ENCODE data around the gene BTBD9. TPM values are rescaled to one million over a fixed set of nuclear protein-coding genes. Genes with fewer than 3 reads are reported as not detected.

The BTBD9 gene
- total and polyA plus RNA-seq, 9 of the 15 experiments (the other 6 are each of a cell fraction or from before 2014, with no cell fraction given), result 0.08 to 1.6 (median 0.58) TPM

GRCh38 chr6:38282911-38283310 is 356.8 kb downstream of the BTBD9 start:
- Histone ChIP-seq H3K9me1 (ENCODE audit: control insufficient read depth, insufficient read depth, low read length) (no peaks in the 10 kb centered on the region), H3K4me2 (ENCODE audit: insufficient read depth, low read length) (no peak overlapping the region), H3K27ac (ENCODE audit: extremely low read depth, low read depth, low read length) (no peak overlapping the region), H3K27me3 (ENCODE audit: control insufficient read depth in 2 of 2, insufficient read depth in 2 of 2, low read length in 2 of 2) (peaks cover 3 to 6% of the 10 kb centered on the region in 2 experiments; a peak in 3 of 5 replicates), H3K9me3 (replicated peaks; ENCODE audit: control insufficient read depth, insufficient read depth, low read depth, low read length) (no peaks in the 10 kb centered on the region), H2AFZ (ENCODE audit: low read depth, low read length) (no peak overlapping the region), H3K4me1 (replicated peaks in 1 of 2; ENCODE audit: control insufficient read depth in 2 of 2, insufficient read depth in 2 of 2, low read length in 2 of 2) (peaks cover 0 to 3% of the 10 kb centered on the region in 2 experiments; a peak in 1 of 5 replicates), H4K20me1 (replicated peaks; ENCODE audit: control insufficient read depth, insufficient read depth, low read length) (no peaks in the 10 kb centered on the region), H3K36me3 (ENCODE audit: control insufficient read depth, insufficient read depth, low read length) (no peaks in the 10 kb centered on the region), H3K79me2 (ENCODE audit: control insufficient read depth, insufficient read depth, low read length) (no peaks in the 10 kb centered on the region), H3K9ac (ENCODE audit: insufficient read depth in 1 of 2, low read depth in 2 of 2, low read length in 2 of 2) (no peak overlapping the region), H3K4me3 (no peak overlapping the region)
- FAIRE-seq (no peak), DNase-seq (ENCODE audit: extremely low read depth in 1 of 4, low spot score in 3 of 4) (no peak), ATAC-seq (no peak)
- no TSS peak for BruUV-seq (replicated peaks)
- intact Hi-C loops (cut with micrococcal nuclease) (no loop called here), in situ Hi-C loops (cut with MboI) (no loop called here)
- WGBS (ENCODE audit: insufficient coverage, low coverage, missing lambda C conversion rate), result 3% methylated on average over 3 of the region's 3 CpGs
- TF ChIP-seq MEF2D (tag; conservative IDR thresholded peaks at IDR 0.05; ENCODE audit: low read depth) (no peak), CBFA2T2 (conservative IDR thresholded peaks at IDR 0.05) (no peak)
- ChIA-PET CTCF (ENCODE audit: low intra/inter-chr PET ratio) (no interaction called here), POLR2A (no interaction called here)

- CTCF ChIA-PET (ENCODE audit: low intra/inter-chr PET ratio), result no interaction called here
- no peak for DNase-seq (ENCODE audit: extremely low read depth in 1 of 4, low spot score in 3 of 4)
- FAIRE-seq, result no peak
- TF ChIP-seq HNRNPLL (IDR thresholded peaks at IDR 0.05; ENCODE audit: low read depth, low read length, poor library complexity, severe bottlenecking), result no peak
- no peak for TF ChIP-seq RNF2 (IDR thresholded peaks at IDR 0.05)
- no peak for TF ChIP-seq ELK1 (CRISPR knock-in tag; IDR thresholded peaks at IDR 0.05)
- TF ChIP-seq KLF10 (CRISPR knock-in tag; IDR thresholded peaks at IDR 0.05), result no peak
- TF ChIP-seq ZNF347 (CRISPR knock-in tag; IDR thresholded peaks at IDR 0.05; ENCODE audit: low read depth), result no peak
- no peak for TF ChIP-seq HSF4 (CRISPR knock-in tag; IDR thresholded peaks at IDR 0.05; ENCODE audit: borderline replicate concordance)
- TF ChIP-seq HIVEP1 (CRISPR knock-in tag; IDR thresholded peaks at IDR 0.05), result no peak
- no peak for TF ChIP-seq ELF1 (tag; IDR thresholded peaks at IDR 0.05)
- no peak for TF ChIP-seq CREB3L1 (IDR thresholded peaks at IDR 0.05; ENCODE audit: borderline replicate concordance, low read depth)
- no peak for TF ChIP-seq ZBTB7A (IDR thresholded peaks at IDR 0.05; ENCODE audit: borderline replicate concordance, control insufficient read depth, low read depth, low read length)
- BruUV-seq (replicated peaks), result no TSS peak
- H3K9me1 ChIP-seq (ENCODE audit: control insufficient read depth, insufficient read depth, low read length), result no peaks in the 10 kb centered on the region
- H2AFZ ChIP-seq (ENCODE audit: low read depth, low read length), result no peak overlapping the region
- WGBS (ENCODE audit: insufficient coverage, low coverage, missing lambda C conversion rate), result 0% methylated on average over 2 of the region's 2 CpGs
- no peaks in the 10 kb centered on the region for H3K79me2 ChIP-seq (ENCODE audit: control insufficient read depth, insufficient read depth, low read length)
- H3K27ac ChIP-seq (ENCODE audit: extremely low read depth, low read depth, low read length), result no peak overlapping the region
- H3K27me3 ChIP-seq (ENCODE audit: control insufficient read depth in 2 of 2, insufficient read depth in 2 of 2, low read length in 2 of 2), result peaks cover 3 to 6% of the 10 kb centered on the region in 2 experiments; a peak in 4 of 5 replicates
- no peaks in the 10 kb centered on the region for H3K36me3 ChIP-seq (ENCODE audit: control insufficient read depth, insufficient read depth, low read length)
- H4K20me1 ChIP-seq (replicated peaks; ENCODE audit: control insufficient read depth, insufficient read depth, low read length), result no peaks in the 10 kb centered on the region
- no peak overlapping the region for H3K9ac ChIP-seq (ENCODE audit: insufficient read depth in 1 of 2, low read depth in 2 of 2, low read length in 2 of 2)
- H3K9me3 ChIP-seq (replicated peaks; ENCODE audit: control insufficient read depth, insufficient read depth, low read depth, low read length), result no peaks in the 10 kb centered on the region
- ATAC-seq, result no peak
- H3K4me3 ChIP-seq, result no peak overlapping the region
- in situ Hi-C loops (cut with MboI) (no loop called here), intact Hi-C loops (cut with micrococcal nuclease) (no loop called here)
- peaks cover 0 to 3% of the 10 kb centered on the region in 2 experiments; a peak in 1 of 5 replicates for H3K4me1 ChIP-seq (replicated peaks in 1 of 2; ENCODE audit: control insufficient read depth in 2 of 2, insufficient read depth in 2 of 2, low read length in 2 of 2)
- POLR2A ChIA-PET, result interaction anchor here (0.7 kb wide), 1 partner anchor 248 kb away, joined by 3 read pairs; no protein-coding TSS in a partner anchor
- H3K4me2 ChIP-seq (ENCODE audit: insufficient read depth, low read length), result no peak overlapping the region
Measured at GRCh38 chr6:38281126-38281525, 358.6 kb downstream of the BTBD9 start.
